ENCODE results near the gene SLC1A4.
"Not testable (repeated sequence)": the region's sequence is repeated elsewhere in the genome, so short reads cannot be mapped to it uniquely, and the experiment has no call there.

The SLC1A4 gene

GRCh38 chr2:64989126-64989981, at the start of gene SLC1A4:
SLC1A4 (plus strand) TSS chr2:64989399; CDS start chr2:64989644, 245 bp downstream.
- DNase-seq = peak; percentile 66

- no peak for DNase-seq
These were observed 48.1 kb upstream of the SLC1A4 start for GRCh38 chr2:64941143-64941542.

- DNase-seq = no peak
These were observed 47.4 kb upstream of the SLC1A4 start for GRCh38 chr2:64941801-64942200.

DNA sequence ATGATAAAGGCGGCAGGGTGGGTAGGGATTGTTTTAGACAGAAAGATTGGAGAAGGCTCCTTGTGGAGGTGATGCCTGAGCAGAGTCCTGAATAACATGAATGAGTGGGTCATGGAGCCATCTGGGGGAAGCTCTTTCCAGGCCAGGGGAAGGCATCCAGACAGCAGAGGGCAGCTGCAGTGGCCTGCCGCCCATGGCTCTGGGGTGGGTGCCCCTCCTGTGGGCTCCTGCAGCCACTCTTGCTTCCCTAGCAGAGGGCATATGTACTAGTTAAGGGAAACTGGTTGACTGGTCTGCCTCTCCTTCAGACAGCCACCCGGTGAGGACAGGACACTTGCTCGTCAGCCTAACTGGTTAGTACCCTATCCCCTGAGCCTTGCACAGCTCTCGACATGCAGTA, 46.5 kb upstream of the SLC1A4 start:
- DNase-seq = no peak

DNA sequence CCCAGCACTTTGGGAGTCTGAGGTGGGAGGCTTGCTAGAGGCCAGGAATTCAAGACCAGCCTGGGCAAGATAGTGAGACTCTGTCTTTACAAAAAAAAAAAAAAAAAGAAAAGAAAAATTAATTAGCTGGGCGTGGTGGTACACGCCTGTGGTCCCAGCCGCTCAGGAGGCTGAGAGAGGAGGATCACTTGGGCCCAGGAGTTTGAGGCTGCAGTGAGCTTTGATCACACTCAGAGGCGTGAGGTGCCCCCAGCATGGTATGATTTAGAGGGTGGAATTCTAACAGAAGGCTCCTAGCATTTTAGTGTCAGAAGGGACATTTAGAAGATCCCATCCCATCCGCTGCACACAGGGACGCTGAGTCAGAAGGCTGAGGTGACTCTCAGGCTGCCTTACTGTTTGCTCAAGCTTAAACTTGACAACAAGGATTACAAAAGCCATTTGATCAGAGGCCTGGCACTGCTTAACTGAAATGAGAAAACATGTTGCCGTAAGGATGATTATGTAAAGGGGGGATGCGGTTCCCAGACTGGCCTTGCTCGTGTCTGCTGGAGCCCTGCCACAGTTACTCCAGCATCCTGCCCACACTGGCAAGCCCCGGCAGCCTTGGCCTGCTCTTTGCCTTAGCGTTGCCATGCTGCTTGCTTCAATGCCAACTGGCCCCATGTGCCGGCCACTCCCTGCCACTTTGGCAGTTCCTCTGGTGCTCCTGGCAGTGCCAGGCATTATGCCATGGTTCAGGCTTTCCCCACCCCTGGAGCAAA, 45.6 kb upstream of the SLC1A4 start:
- peak; percentile 6 for DNase-seq

GRCh38 chr2:64944484-64944883, 44.7 kb upstream of the SLC1A4 start:
- no peak for DNase-seq

DNA sequence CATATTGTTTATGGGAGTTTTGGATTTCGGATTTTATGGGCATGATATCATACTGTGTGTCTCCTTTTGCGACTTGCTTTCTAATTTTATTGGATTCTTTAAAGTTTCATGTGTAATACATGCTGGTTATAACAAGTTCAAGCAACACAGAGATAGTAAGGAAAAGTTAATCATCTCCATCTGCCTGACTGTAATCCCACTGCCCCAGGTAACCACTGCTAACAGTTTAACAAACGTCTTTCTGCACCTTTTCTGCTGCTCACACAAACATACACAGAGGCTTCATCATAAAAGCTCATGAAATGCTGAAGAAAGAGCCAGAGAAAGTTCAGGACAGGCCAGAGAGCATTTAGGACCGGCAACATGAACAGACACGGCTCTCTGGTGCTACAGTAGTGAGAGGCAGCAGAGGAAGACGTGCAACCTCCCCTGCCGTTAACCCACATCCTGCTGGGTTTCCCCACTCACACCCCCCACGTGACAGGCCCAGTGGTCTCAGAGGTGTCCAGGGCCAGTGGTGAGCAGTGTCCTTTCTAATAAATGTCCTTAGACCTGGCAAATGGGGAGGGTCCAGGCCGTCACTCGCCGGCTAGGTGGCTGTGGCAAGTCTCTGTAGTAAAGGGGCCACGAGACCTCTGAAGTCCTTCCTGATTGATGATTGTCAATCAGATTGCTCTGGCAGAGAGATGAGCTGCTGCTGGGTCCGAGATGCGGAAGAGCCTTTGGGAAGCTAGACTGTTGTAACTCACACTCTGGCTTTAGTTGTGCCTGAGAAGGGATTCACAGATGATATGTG, 43.0 kb upstream of the SLC1A4 start:
- DNase-seq = no peak

- no peak for DNase-seq
These were observed 42.4 kb upstream of the SLC1A4 start for GRCh38 chr2:64946769-64947247.

DNA sequence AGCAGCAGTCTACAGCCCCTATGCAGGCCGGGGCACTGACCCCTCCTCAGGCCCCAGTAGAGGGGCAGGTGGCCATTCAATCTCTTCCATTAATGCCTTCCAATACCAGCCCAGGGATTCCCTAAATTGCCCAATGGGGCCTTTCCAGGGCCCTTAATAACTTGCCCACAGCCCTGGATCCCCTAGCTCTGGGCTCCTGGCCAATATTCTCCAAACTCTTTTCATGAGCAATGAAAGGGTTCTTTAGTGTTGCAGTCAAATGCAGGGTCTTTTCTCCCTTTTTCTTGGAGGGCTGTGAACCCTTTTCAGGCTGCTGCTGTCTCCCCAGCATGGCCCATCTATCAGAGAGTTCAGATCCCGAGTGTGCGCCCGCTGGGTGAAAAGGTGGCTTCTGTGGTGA, 41.3 kb upstream of the SLC1A4 start:
- no peak for DNase-seq

- DNase-seq = no peak
These were observed 38.7 kb upstream of the SLC1A4 start for GRCh38 chr2:64950226-64951160.

- DNase-seq = no peak
These were observed 37.8 kb upstream of the SLC1A4 start for GRCh38 chr2:64951306-64951953.

DNA sequence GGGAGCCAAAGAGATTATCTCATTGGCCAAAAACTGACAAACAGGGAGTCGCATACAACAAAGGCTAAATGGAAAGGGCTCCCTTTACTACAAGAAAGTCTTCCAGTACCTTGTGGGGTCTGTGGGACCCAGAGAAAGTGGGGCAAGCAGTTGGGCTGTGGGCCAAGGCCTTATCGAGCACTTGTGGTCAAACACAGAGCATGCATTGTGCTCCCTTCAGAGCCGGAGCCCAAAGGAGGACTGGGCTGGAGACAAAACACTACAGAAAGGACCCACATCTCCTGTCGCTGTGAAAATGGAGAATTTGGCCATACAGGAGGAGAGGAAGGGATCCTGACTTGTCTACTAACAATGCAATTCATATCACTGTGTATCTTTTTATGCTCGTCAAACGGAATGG, 37.1 kb upstream of the SLC1A4 start:
- no peak for DNase-seq

DNA sequence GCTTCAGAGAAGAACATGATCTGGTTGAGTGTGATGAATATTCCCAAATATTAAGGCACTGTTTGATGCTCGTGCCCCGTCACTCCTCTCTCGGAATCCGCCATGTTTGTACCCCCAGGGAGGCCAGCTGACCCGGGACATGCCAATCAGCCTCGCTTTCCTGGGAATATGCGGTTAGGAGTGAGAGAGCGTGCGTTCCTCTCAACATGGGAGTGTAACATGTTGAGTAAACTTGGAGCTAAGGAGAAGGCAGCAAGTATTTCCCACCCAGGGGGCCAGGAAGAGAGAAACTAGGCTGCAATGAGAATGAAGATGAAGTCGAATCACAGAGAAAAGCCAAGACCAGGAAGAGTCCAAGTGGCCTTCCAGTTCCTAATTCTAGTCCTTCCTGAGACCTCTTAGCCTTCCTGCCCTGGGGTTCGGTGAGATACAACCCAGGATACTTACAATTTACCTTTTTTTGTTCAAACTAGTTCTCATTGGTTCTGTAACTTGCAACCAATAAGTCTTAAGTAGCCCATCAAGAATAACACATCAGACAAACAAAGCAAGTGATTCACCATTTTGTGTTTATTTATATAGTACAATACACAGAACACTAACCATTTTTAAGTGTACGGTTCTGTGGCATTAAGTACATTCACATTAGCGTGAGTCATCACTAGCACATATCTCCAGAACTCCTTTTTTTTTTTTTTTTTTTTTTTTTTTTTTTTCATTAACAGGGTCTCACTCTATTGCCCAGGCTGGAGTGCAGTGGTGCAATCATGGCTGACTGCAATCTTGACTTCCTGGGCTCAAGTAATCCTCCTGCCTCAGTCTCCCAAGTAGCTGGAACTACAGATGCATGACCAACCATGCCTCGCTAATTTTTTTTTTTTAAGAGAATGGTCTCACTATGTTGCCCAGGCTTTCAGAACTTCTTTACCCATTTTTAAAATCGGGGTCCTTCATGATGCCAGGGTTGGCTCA, 36.4 kb upstream of the SLC1A4 start:
- DNase-seq = no peak

GRCh38 chr2:64955467-64955866, 33.7 kb upstream of the SLC1A4 start:
- DNase-seq = no peak

GRCh38 chr2:64957109-64957903, 31.9 kb upstream of the SLC1A4 start:
- DNase-seq = no peak

- DNase-seq = no peak
These were observed 30.6 kb upstream of the SLC1A4 start for GRCh38 chr2:64958556-64958955.

- no peak for DNase-seq
These were observed 28.4 kb upstream of the SLC1A4 start for GRCh38 chr2:64960819-64961218.

GRCh38 chr2:64963138-64963537, 26.1 kb upstream of the SLC1A4 start:
- not testable (repeated sequence) for DNase-seq

- DNase-seq = no peak
These were observed 25.5 kb upstream of the SLC1A4 start for GRCh38 chr2:64963719-64964118.

Data from GOT3 (cell line).